IMR-90 (cell line): ENCODE data around the gene ADCY5. TPM values are rescaled to one million over a fixed set of nuclear protein-coding genes. Genes with fewer than 3 reads are reported as not detected.

Experiments used
- ATAC-seq: fragments of 200-7000 bp; cut with Tn5 transposase; 2 replicates; pipeline ENCODE4 v1.9.1; 2020; ENCODE audit warnings: low read depth, mild to moderate bottlenecking, moderate library complexity
- BruUV-seq: library from RNA; stranded (reverse); fragments of 400-500 nt; replicated peaks from 2 replicates; lab custom pipeline; 2021; lab: Mats Ljungman, UMichigan
- CTCF ChIA-PET: fragments of 300-600 bp; formaldehyde crosslinking; extraction: SDS; loops from one replicate; lab custom pipeline; 2021; ENCODE audit warnings: antibody characterized with exemption; lab: Yijun Ruan, JAX
- POLR2A ChIA-PET: fragments of 300-600 bp; sonication (Branson Sonifier 250); formaldehyde crosslinking; loops from one replicate; lab custom pipeline; 2022; ENCODE audit warnings: antibody characterized with exemption; ENCODE audit not compliant: unreplicated experiment; lab: Charles Lee
- DNase-seq: peaks from one replicate; pipeline ENCODE4 v3.0.0; 2013
- H2AFZ ChIP-seq: replicated peaks from 2 replicates; pipeline ENCODE3; 2013; ENCODE audit warnings: low read length, mild to moderate bottlenecking; ENCODE audit not compliant: poor library complexity
- H2AK5ac ChIP-seq: 2 replicates; pipeline ENCODE4 v1.6.1; 2013; ENCODE audit warnings: low read depth, low read length, inconsistent platforms
- H2AK9ac ChIP-seq: replicated peaks from 2 replicates; pipeline ENCODE3; 2013; ENCODE audit warnings: mild to moderate bottlenecking, low read depth, low read length, moderate library complexity; ENCODE audit not compliant: poor library complexity
- H2BK120ac ChIP-seq: 2 replicates; pipeline ENCODE4 v1.6.1; 2013; ENCODE audit warnings: low read depth, low read length, inconsistent platforms
- H2BK15ac ChIP-seq: 3 replicates; pipeline ENCODE4 v1.6.1; 2013; ENCODE audit warnings: low read depth, low read length, inconsistent platforms
- H2BK20ac ChIP-seq: 2 replicates; pipeline ENCODE4 v1.6.1; 2013; ENCODE audit warnings: low read depth, mild to moderate bottlenecking, inconsistent platforms, low read length, moderate library complexity
- H2BK5ac ChIP-seq: 2 replicates; pipeline ENCODE4 v1.6.1; 2013; ENCODE audit warnings: mild to moderate bottlenecking, low read depth, low read length, inconsistent platforms; ENCODE audit not compliant: poor library complexity, severe bottlenecking
- H3K14ac ChIP-seq: replicated peaks from 2 replicates; pipeline ENCODE4 v1.6.1; 2013; ENCODE audit warnings: low read depth, low read length, inconsistent platforms
- H3K18ac ChIP-seq: 2 replicates; pipeline ENCODE4 v1.6.1; 2013; ENCODE audit warnings: low read depth, low read length, control low read depth
- H3K23ac ChIP-seq: 2 replicates; pipeline ENCODE4 v1.6.1; 2013; ENCODE audit warnings: low read depth, low read length, inconsistent platforms
- H3K27ac ChIP-seq: 2 replicates; pipeline ENCODE4 v1.5.1; 2013; ENCODE audit warnings: mild to moderate bottlenecking, control low read depth, low read length; ENCODE audit not compliant: insufficient read depth
- H3K27me3 ChIP-seq: 2 replicates; pipeline ENCODE4 v1.6.1; 2013; ENCODE audit warnings: low read length; ENCODE audit not compliant: control insufficient read depth, insufficient read depth
- H3K36me3 ChIP-seq: 2 replicates; pipeline ENCODE4 v1.6.1; 2013; ENCODE audit warnings: low read length, mixed read lengths; ENCODE audit not compliant: control insufficient read depth, insufficient read depth
- H3K4ac ChIP-seq: 2 replicates; pipeline ENCODE4 v1.6.1; 2013; ENCODE audit warnings: low read depth, low read length, inconsistent platforms
- H3K4me1 ChIP-seq: 2 replicates; pipeline ENCODE4 v1.6.1; 2013; ENCODE audit warnings: low read length, mixed read lengths; ENCODE audit not compliant: control insufficient read depth, insufficient read depth
- H3K4me2 ChIP-seq: 2 replicates; pipeline ENCODE4 v1.6.1; 2013; ENCODE audit warnings: low read depth, mild to moderate bottlenecking, control low read depth, low read length, moderate library complexity
- H3K4me3 ChIP-seq: 2 replicates; pipeline ENCODE4 v1.5.1; 2013; ENCODE audit warnings: low read depth, mild to moderate bottlenecking, control low read depth, low read length, moderate library complexity; ENCODE audit not compliant: insufficient read depth
- H3K56ac ChIP-seq: 2 replicates; pipeline ENCODE4 v1.6.1; 2013; ENCODE audit warnings: low read length, inconsistent platforms; ENCODE audit not compliant: insufficient read depth; ENCODE audit errors: extremely low read depth
- H3K79me1 ChIP-seq, 2 experiments: 2 replicates each; pipeline ENCODE4 v1.6.1; 2013; ENCODE audit warnings: low read length in 2 of 2, inconsistent platforms in 1 of 2, low read depth in 1 of 2
- H3K9ac ChIP-seq: 2 replicates; pipeline ENCODE4 v1.6.1; 2013; ENCODE audit warnings: low read depth, low read length, control low read depth
- H3K9me1 ChIP-seq: 2 replicates; pipeline ENCODE4 v1.6.1; 2013; ENCODE audit warnings: low read length, inconsistent platforms; ENCODE audit not compliant: insufficient read depth
- H3K9me3 ChIP-seq: 2 replicates; pipeline ENCODE4 v1.6.1; 2013; ENCODE audit warnings: low read length; ENCODE audit not compliant: control insufficient read depth, insufficient read depth
- H4K20me1 ChIP-seq: 2 replicates; pipeline ENCODE4 v1.6.1; 2013; ENCODE audit warnings: low read length, inconsistent platforms; ENCODE audit not compliant: insufficient read depth
- H4K5ac ChIP-seq: 2 replicates; pipeline ENCODE4 v1.6.1; 2013; ENCODE audit warnings: mild to moderate bottlenecking, low read depth, low read length, control low read depth
- H4K8ac ChIP-seq, 2 experiments: 2 replicates each; pipeline ENCODE4 v1.6.1; 2013; ENCODE audit warnings: low read depth in 2 of 2, low read length in 2 of 2, control low read depth in 1 of 2, inconsistent platforms in 1 of 2
- H4K91ac ChIP-seq: 2 replicates; pipeline ENCODE4 v1.6.1; 2013; ENCODE audit warnings: low read depth, low read length, inconsistent platforms; ENCODE audit not compliant: insufficient read depth
- BHLHE40 ChIP-seq: fragments of 150-350 bp; IDR thresholded peaks from 2 replicates; pipeline ENCODE4 v1.6.1; 2016; ENCODE audit warnings: mild to moderate bottlenecking, low read depth, low read length
- CEBPB ChIP-seq: IDR thresholded peaks from 2 replicates; pipeline ENCODE4 v1.6.1; 2012; ENCODE audit warnings: low read depth, low read length, improper control_type of control experiment
- CTCF ChIP-seq: conservative IDR thresholded peaks from 2 replicates; pipeline ENCODE4 v1.5.1; 2012; ENCODE audit warnings: mild to moderate bottlenecking, low read depth, low read length, improper control_type of control experiment
- FOS ChIP-seq: fragments of 150-350 bp; IDR thresholded peaks from 2 replicates; pipeline ENCODE4 v1.6.1; 2016; ENCODE audit warnings: low read depth, low read length
- MAZ ChIP-seq: IDR thresholded peaks from 2 replicates; pipeline ENCODE4 v1.6.1; 2012; ENCODE audit warnings: low read depth, mild to moderate bottlenecking, low read length, improper control_type of control experiment, moderate library complexity, borderline replicate concordance
- RAD21 ChIP-seq: IDR thresholded peaks from 2 replicates; pipeline ENCODE4 v1.6.1; 2012; ENCODE audit warnings: low read length, improper control_type of control experiment
- RCOR1 ChIP-seq: IDR thresholded peaks from 2 replicates; pipeline ENCODE4 v1.6.1; 2012; ENCODE audit warnings: mild to moderate bottlenecking, low read length, improper control_type of control experiment; ENCODE audit not compliant: insufficient replicate concordance
- RFX5 ChIP-seq: IDR thresholded peaks from 2 replicates; pipeline ENCODE4 v1.8.0; 2012; ENCODE audit warnings: low read depth, mild to moderate bottlenecking, low read length, moderate library complexity
- WGBS, 2 experiments: methylation state at CpG; one replicate each; pipeline versions ENCODE4 v1.1.5 to v1.1.7; 2013; ENCODE audit warnings: missing lambda C conversion rate in 2 of 2; ENCODE audit not compliant: insufficient read length in 1 of 2; ENCODE audit errors: extremely low coverage in 2 of 2; 5-methylcytosine and 5-hydroxymethylcytosine counted together
- dilution Hi-C: fragments of 300-500 bp; cut with HindIII; formaldehyde crosslinking; loops from one replicate; pipeline ENCODE4 v1.14.3; 2018; ENCODE audit warnings: low sequenced_read_pairs; ENCODE audit not compliant: unreplicated experiment
- in situ Hi-C: fragments of 300-500 bp; cut with MboI; formaldehyde crosslinking; loops from 3 replicates; pipeline ENCODE4 v1.14.3; 2019; ENCODE audit warnings: low sequenced_read_pairs, inconsistent platforms, mixed read lengths
- intact Hi-C: fragments of 100-400 bp; cut with micrococcal nuclease; formaldehyde crosslinking; loops from 2 replicates; pipeline ENCODE4 v1.10.0; 2022
- polyA plus RNA-seq, 3 experiments: library from polyadenylated mRNA; depleted of rRNA; stranded (reverse); fragments of >200 nt; gene quantifications; 2 replicates each; pipeline ENCODE4 v1.2.3, GENCODE V29; 2012; ENCODE audit warnings: low replicate concordance in 1 of 3
- total RNA-seq: library from RNA; depleted of rRNA; stranded (reverse); fragments of >200 nt; gene quantifications from 2 replicates; pipeline ENCODE4 v1.2.3, GENCODE V29; 2012

The ADCY5 gene
- total and polyA plus RNA-seq, 2 of the 4 experiments (the other 2 are of a cell fraction): 0.14 to 0.18 TPM

GRCh38 chr3:123405936-123406510 is 42.9 kb downstream of the ADCY5 start:
- H2BK120ac ChIP-seq: no peak overlapping the region
- H3K18ac ChIP-seq: no peak overlapping the region
- no TSS peak for BruUV-seq
- no peak overlapping the region for H3K4ac ChIP-seq
- no peak overlapping the region for H2AK9ac ChIP-seq
- H2BK15ac ChIP-seq: no peak overlapping the region
- 82% methylated on average over 3 of the region's 8 CpGs; no CpG with 5 or more reads in 1 of the 2 experiments for WGBS, 2 experiments
- ATAC-seq (no peak), DNase-seq (no peak)
- H3K9ac ChIP-seq: no peak overlapping the region
- no peak overlapping the region for H4K8ac ChIP-seq
- no peak overlapping the region for H4K91ac ChIP-seq
- H3K9me1 ChIP-seq: no peaks in the 10 kb centered on the region
- no peak overlapping the region for H2AFZ ChIP-seq
- no peak overlapping the region for H3K27ac ChIP-seq
- H3K4me3 ChIP-seq: no peak overlapping the region
- no peak overlapping the region for H3K4me2 ChIP-seq
- no peak overlapping the region for H3K14ac ChIP-seq
- no peak for TF ChIP-seq MAZ
- no peak for TF ChIP-seq RCOR1
- TF ChIP-seq CTCF: no peak
- TF ChIP-seq CEBPB: no peak
- no peak for TF ChIP-seq RFX5
- TF ChIP-seq RAD21: no peak
- no peak for TF ChIP-seq BHLHE40
- no peak for TF ChIP-seq FOS
- no peak overlapping the region for H2BK5ac ChIP-seq
- ChIA-PET CTCF (no interaction called here), POLR2A (no interaction called here)
- no peak overlapping the region for H2BK20ac ChIP-seq
- H3K79me1 ChIP-seq: no peaks in the 10 kb centered on the region
- intact Hi-C loops (no loop called here), in situ Hi-C loops (no loop called here), dilution Hi-C loops (no loop called here)
- H3K23ac ChIP-seq: no peak overlapping the region
- no peak overlapping the region for H4K5ac ChIP-seq
- H4K20me1 ChIP-seq: no peaks in the 10 kb centered on the region
- H3K36me3 ChIP-seq: no peaks in the 10 kb centered on the region
- no peaks in the 10 kb centered on the region; the same call in 1 of the 2 replicates for H3K4me1 ChIP-seq
- no peaks in the 10 kb centered on the region for H3K9me3 ChIP-seq
- H3K27me3 ChIP-seq: peaks cover 36% of the 10 kb centered on the region
- no peak overlapping the region for H3K56ac ChIP-seq
- H2AK5ac ChIP-seq: no peak overlapping the region
